ENCODE data around the gene RNLS. TPM values are rescaled to one million over a fixed set of nuclear protein-coding genes. Genes with fewer than 3 reads are reported as not detected.

RNLS gene
- total and polyA plus RNA-seq, 2 of the 8 experiments (the other 6 are each of a cell fraction or from before 2014, with no cell fraction given), result 7.5 to 12.7 TPM

- TF ChIP-seq E2F6 (IDR thresholded peaks at IDR 0.05) (no peak), KDM4A (IDR thresholded peaks at IDR 0.05; ENCODE audit: low read depth, low read length, severe bottlenecking) (no peak), POLR2AphosphoS5 (IDR thresholded peaks at IDR 0.05; ENCODE audit: low read depth, low read length) (no peak), RBBP5 (IDR thresholded peaks at IDR 0.05; ENCODE audit: borderline replicate concordance, low read depth, low read length) (no peak), CBX8 (IDR thresholded peaks at IDR 0.05; ENCODE audit: borderline replicate concordance, low read depth, low read length) (no peak), EP300 (IDR thresholded peaks at IDR 0.05; ENCODE audit: borderline replicate concordance in 1 of 2, low read depth in 2 of 2, low read length in 2 of 2) (no peak), TAF7 (optimal IDR thresholded peaks at IDR 0.05; ENCODE audit: borderline replicate concordance, low read depth, low read length) (no peak)
Observed at GRCh38 chr10:88271761-88272543, 311.2 kb downstream of the RNLS start (continued).
